Measurements from ENCODE around the gene CDC42EP4.

The CDC42EP4 gene

GRCh38 chr17:73279704-73280103, 32.1 kb downstream of the CDC42EP4 start:
- DNase-seq (ENCODE audit: low read depth), result no peak
- TF ChIP-seq CTCF (conservative IDR thresholded peaks at IDR 0.05; ENCODE audit: low read depth, low read length), result no peak
- H3K4me3 ChIP-seq (ENCODE audit: low read depth, low read length), result no peak overlapping the region

- no peak overlapping the region for H3K4me3 ChIP-seq (ENCODE audit: low read depth, low read length)
- no peak for TF ChIP-seq CTCF (conservative IDR thresholded peaks at IDR 0.05; ENCODE audit: low read depth, low read length)
- DNase-seq (ENCODE audit: low read depth), result no peak
Observed at GRCh38 chr17:73278465-73279453, 33.0 kb downstream of the CDC42EP4 start.

- H3K4me3 ChIP-seq (ENCODE audit: low read depth, low read length), result no peak overlapping the region
- DNase-seq (ENCODE audit: low read depth), result peak; percentile 58
- TF ChIP-seq CTCF (conservative IDR thresholded peaks at IDR 0.05; ENCODE audit: low read depth, low read length), result no peak
Observed at GRCh38 chr17:73278049-73278464, 33.7 kb downstream of the CDC42EP4 start.

- TF ChIP-seq CTCF (conservative IDR thresholded peaks at IDR 0.05; ENCODE audit: low read depth, low read length), result no peak
- no peak for DNase-seq (ENCODE audit: low read depth)
- H3K4me3 ChIP-seq (ENCODE audit: low read depth, low read length), result no peak overlapping the region
Observed at GRCh38 chr17:73274490-73274889, 37.3 kb downstream of the CDC42EP4 start.

GRCh38 chr17:73272906-73273218, 38.9 kb downstream of the CDC42EP4 start:
- no peak for TF ChIP-seq CTCF (conservative IDR thresholded peaks at IDR 0.05; ENCODE audit: low read depth, low read length)
- H3K4me3 ChIP-seq (ENCODE audit: low read depth, low read length), result no peak overlapping the region
- DNase-seq (ENCODE audit: low read depth), result no peak

- no peak for DNase-seq (ENCODE audit: low read depth)
- no peak overlapping the region for H3K4me3 ChIP-seq (ENCODE audit: low read depth, low read length)
- no peak for TF ChIP-seq CTCF (conservative IDR thresholded peaks at IDR 0.05; ENCODE audit: low read depth, low read length)
Observed at GRCh38 chr17:73271072-73271471, 40.7 kb downstream of the CDC42EP4 start.

- TF ChIP-seq CTCF (conservative IDR thresholded peaks at IDR 0.05; ENCODE audit: low read depth, low read length), result no peak
- no peak overlapping the region for H3K4me3 ChIP-seq (ENCODE audit: low read depth, low read length)
- no peak for DNase-seq (ENCODE audit: low read depth)
Observed at GRCh38 chr17:73269791-73270190, 42.0 kb downstream of the CDC42EP4 start.
